ENCODE results near the gene FSIP1.

Gene FSIP1

GRCh38 chr15:39582286-39582976, 200.2 kb downstream of the FSIP1 start:
- DNase-seq (ENCODE audit: low spot score) = no peak

GRCh38 chr15:39581793-39582285, 200.8 kb downstream of the FSIP1 start:
- no peak for DNase-seq (ENCODE audit: low spot score)

- DNase-seq (ENCODE audit: low spot score) = no peak
Measured at GRCh38 chr15:39581242-39581792, 201.3 kb downstream of the FSIP1 start.

GRCh38 chr15:39580485-39581241, 202.0 kb downstream of the FSIP1 start, which contains the start of gene THBS1:
THBS1 (plus strand) TSS chr15:39581079; CDS start chr15:39581858, 779 bp downstream.
- DNase-seq (ENCODE audit: low spot score) = no peak

- DNase-seq (ENCODE audit: low spot score) = peak; percentile 65
Measured at GRCh38 chr15:39580117-39580484, 202.5 kb downstream of the FSIP1 start.

GRCh38 chr15:39579487-39580116, 203.0 kb downstream of the FSIP1 start:
- DNase-seq (ENCODE audit: low spot score) = no peak

- no peak for DNase-seq (ENCODE audit: low spot score)
Measured at GRCh38 chr15:39578851-39579486, 203.7 kb downstream of the FSIP1 start.

GRCh38 chr15:39575180-39575579, 207.5 kb downstream of the FSIP1 start:
- DNase-seq (ENCODE audit: low spot score) = no peak

- DNase-seq (ENCODE audit: low spot score) = no peak
Measured at GRCh38 chr15:39574427-39574826, 208.2 kb downstream of the FSIP1 start.

GRCh38 chr15:39573844-39574243, 208.8 kb downstream of the FSIP1 start:
- no peak for DNase-seq (ENCODE audit: low spot score)

GRCh38 chr15:39573287-39573686, 209.4 kb downstream of the FSIP1 start:
- no peak for DNase-seq (ENCODE audit: low spot score)

GRCh38 chr15:39565851-39566250, 216.8 kb downstream of the FSIP1 start:
- no peak for DNase-seq (ENCODE audit: low spot score)

- DNase-seq (ENCODE audit: low spot score) = no peak
Measured at GRCh38 chr15:39564972-39565665, 217.5 kb downstream of the FSIP1 start.

GRCh38 chr15:39558421-39558820, 224.2 kb downstream of the FSIP1 start:
- no peak for DNase-seq (ENCODE audit: low spot score)

- DNase-seq (ENCODE audit: low spot score) = no peak
Measured at GRCh38 chr15:39556461-39556860, 226.2 kb downstream of the FSIP1 start.

GRCh38 chr15:39555885-39556284, 226.8 kb downstream of the FSIP1 start:
- DNase-seq (ENCODE audit: low spot score) = no peak

- no peak for DNase-seq (ENCODE audit: low spot score)
Measured at GRCh38 chr15:39554746-39555387, 227.8 kb downstream of the FSIP1 start.

GRCh38 chr15:39553947-39554693, 228.5 kb downstream of the FSIP1 start:
- no peak for DNase-seq (ENCODE audit: low spot score)

GRCh38 chr15:39552556-39552955, 230.1 kb downstream of the FSIP1 start:
- DNase-seq (ENCODE audit: low spot score) = no peak

- no peak for DNase-seq (ENCODE audit: low spot score)
Measured at GRCh38 chr15:39551476-39551875, 231.2 kb downstream of the FSIP1 start.
